Suprapubic skin (tissue), 4 donors: ENCODE results near the gene TMEM258.

Experiments
- POLR2A ChIP-seq, 2 donors: fragments of 450-650 bp; IDR thresholded peaks; one replicate each; pipeline ENCODE4 v1.6.1; 2017; ENCODE audit warnings: antibody characterized with exemption in 2 of 2, mild to moderate bottlenecking in 2 of 2, moderate library complexity in 2 of 2
- POLR2AphosphoS5 ChIP-seq, 3 donors: sonication (generic); formaldehyde crosslinking; IDR thresholded peaks; one replicate each; pipeline ENCODE4 v1.6.1; 2017; ENCODE audit warnings: antibody characterized with exemption in 3 of 3
- TF ChIP-seq, protein P1 (sequence below), 2 donors: fragments of 200-600 bp in 1 of 2; fragments of 450-650 bp in 1 of 2; sonication (generic) in 1 of 2; IDR thresholded peaks; one replicate each; pipeline ENCODE4 v1.5.1; 2016 to 2019; ENCODE audit warnings: antibody characterized with exemption in 2 of 2, mild to moderate bottlenecking in 1 of 2, moderate library complexity in 1 of 2

DNA sequence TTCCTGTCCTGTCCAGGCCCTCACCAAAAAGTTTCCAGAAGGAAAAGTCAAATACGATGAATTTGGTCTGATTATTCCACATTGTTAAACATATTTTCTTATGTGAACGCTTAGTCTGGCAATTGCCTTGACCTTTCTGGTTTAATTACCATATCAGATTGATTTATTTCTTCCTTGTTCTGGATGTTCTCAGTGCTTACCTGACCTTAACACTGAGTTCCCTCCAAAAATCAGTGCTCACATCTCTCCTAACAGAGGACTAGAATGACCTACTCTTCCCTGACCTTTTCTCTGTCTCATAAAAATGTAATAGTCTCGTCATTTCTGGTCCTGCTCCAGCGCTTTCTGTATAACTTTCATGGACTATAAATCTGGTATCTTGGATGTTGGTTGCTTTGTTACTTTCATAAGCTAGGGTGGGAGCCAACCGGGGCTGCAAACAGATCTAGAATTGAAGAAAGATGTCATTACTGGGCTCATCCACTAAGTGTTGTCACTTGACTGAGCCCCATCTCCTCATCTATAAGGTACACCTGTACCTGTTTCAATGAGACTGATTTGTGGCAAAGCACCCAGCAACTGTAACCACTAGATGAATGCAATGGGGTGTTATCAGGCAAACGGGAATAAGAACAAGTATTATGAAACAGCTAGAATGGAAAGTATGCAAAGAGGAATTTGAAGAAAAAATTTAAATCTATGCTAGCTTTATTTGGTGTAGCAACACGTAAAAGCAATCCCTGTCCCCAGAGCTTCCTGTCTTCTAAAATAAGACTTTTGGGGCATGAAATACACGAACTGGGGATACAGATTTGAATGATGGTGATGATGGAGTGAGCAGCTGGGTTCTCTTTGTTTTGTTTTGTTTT lies 38.1 kb upstream of the TMEM258 start:
- TF ChIP-seq, protein P1, sequence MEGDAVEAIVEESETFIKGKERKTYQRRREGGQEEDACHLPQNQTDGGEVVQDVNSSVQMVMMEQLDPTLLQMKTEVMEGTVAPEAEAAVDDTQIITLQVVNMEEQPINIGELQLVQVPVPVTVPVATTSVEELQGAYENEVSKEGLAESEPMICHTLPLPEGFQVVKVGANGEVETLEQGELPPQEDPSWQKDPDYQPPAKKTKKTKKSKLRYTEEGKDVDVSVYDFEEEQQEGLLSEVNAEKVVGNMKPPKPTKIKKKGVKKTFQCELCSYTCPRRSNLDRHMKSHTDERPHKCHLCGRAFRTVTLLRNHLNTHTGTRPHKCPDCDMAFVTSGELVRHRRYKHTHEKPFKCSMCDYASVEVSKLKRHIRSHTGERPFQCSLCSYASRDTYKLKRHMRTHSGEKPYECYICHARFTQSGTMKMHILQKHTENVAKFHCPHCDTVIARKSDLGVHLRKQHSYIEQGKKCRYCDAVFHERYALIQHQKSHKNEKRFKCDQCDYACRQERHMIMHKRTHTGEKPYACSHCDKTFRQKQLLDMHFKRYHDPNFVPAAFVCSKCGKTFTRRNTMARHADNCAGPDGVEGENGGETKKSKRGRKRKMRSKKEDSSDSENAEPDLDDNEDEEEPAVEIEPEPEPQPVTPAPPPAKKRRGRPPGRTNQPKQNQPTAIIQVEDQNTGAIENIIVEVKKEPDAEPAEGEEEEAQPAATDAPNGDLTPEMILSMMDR (IDR thresholded peaks at IDR 0.05): no peak
- TF ChIP-seq POLR2AphosphoS5 (IDR thresholded peaks at IDR 0.05) (no peak), POLR2A (IDR thresholded peaks at IDR 0.05) (no peak)
